ENCODE results near the gene OR2A42.
"Not testable (repeated sequence)": the region's sequence is repeated elsewhere in the genome, so short reads cannot be mapped to it uniquely, and the experiment has no call there.

OR2A42 gene

DNA sequence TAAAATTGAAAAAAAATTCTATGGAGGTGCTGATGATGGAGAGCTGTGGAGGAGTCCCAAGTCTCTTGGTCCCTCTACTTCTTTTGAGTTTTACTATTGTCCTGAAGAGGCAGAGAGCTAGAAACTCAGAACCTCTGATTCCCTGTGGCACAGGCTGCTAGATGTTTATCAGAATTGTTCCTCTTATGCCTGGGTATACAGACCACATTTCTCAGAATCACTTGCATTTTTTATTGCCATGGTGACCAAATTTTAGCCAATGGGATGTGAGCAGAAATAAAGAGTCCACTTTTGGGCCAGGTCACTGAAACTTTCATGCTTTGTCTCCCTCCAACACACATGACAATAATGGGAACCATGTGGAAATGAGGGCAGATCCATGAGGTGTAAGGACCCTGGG is 15.7 kb downstream of the OR2A42 start:
- DNase-seq (ENCODE audit: low read depth in 2 of 3, low spot score in 1 of 3): not testable (repeated sequence)

DNA sequence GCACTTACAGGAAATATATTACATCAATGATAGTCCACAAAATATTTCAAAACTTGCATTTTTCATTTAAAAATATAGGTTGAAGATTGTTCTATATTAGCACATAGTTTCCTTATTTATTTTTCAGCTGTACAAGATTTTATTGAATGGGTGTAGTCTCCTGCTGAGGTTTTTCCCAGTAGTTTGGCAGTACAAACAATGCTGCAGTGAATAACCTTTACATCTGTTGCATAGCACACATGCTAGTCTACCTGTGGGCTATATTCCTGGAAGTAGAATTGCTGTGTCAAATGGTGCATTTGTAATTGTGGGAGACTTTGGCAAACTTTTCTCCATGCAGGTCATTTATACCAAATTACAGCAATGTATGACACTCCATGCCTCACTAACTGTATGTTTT is 18.9 kb downstream of the OR2A42 start:
- not testable (repeated sequence) for DNase-seq (ENCODE audit: low read depth in 2 of 3, low spot score in 1 of 3)

DNA sequence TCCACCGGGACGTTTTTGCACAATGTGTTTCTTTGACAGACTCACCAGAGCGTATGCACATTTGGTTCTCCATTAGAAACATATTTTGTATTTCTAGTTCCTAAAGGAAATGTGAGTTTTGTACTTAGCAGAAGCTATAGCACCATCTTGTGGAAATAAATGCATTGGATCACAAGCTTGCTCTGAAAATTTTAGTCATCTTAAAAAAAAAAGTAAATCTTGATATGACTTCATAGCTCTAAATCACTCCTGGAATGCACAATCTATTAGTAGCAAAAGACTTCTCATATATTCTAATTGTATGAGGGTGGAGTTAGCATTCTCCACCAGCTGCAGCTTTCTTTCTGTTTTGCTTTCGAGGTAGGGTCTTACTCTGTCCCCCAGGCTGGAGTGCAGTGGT is 20.3 kb downstream of the OR2A42 start:
- not testable (repeated sequence) for DNase-seq (ENCODE audit: low read depth in 2 of 3, low spot score in 1 of 3)

DNA sequence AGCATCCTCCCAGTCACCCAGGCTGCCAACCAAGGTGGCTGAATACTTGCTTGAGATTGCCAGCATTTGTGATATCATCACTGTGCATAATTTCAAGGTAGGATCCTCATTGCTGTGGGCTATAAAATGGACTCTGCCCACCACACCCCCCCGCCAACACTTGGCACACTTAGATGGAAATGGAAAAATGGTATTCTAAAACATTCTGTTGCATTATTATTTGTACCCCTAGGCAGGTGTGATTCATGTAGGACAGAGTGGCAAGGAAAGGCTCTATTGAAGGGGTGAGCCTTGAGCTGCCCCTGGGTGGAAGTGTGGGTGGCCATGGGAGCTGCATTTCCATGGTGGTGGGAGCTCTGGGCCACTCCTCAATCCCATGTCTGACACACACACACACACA is 20.8 kb downstream of the OR2A42 start:
- not testable (repeated sequence) for DNase-seq (ENCODE audit: low read depth in 2 of 3, low spot score in 1 of 3)

DNA sequence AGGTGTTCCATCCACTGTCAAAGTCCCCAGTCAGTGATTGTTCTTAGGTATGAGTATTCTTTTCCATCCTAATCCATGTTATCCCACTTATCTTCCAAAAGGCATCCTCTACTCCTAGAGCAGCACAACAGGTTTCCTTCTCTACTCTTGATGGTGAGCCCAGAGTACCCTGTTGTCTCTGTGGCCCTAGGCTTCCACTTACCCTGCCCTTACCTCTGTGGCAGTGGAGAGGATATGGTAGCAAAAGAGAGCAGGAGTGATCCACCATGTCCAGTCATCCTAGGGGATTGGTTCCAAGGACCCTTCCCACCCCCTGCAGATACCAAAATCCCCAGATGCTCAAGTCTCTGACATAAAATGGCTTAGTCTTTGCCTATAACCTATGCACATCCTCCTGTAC is 22.2 kb downstream of the OR2A42 start:
- not testable (repeated sequence) for DNase-seq (ENCODE audit: low read depth in 2 of 3, low spot score in 1 of 3)

- DNase-seq (ENCODE audit: low read depth in 2 of 3, low spot score in 1 of 3): not testable (repeated sequence)
Observed at GRCh38 chr7:144205306-144205705, 34.1 kb downstream of the OR2A42 start.

- DNase-seq (ENCODE audit: low read depth in 2 of 3, low spot score in 1 of 3): not testable (repeated sequence)
Observed at GRCh38 chr7:144203086-144203485, 36.3 kb downstream of the OR2A42 start.

DNA sequence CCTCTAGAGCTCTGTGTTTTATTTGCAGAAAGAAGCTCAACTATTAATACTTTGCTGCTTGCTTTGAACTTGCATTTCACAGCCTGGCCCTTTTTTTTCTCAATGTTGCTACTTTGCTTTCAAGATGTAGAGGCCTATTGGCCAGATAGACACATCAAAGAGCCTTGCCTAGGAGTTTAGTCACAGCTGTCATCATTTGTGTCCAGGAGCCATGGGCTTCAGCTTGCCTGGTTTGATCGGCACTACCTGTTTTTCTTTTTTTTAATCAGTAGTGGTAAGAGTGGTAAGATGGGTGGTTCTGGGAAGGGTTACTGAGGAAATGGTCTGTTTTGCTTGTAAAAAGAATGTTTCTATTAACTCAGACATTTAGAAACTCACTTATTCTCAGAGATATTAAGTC is 37.4 kb downstream of the OR2A42 start:
- not testable (repeated sequence) for DNase-seq (ENCODE audit: low read depth in 2 of 3, low spot score in 1 of 3)

DNA sequence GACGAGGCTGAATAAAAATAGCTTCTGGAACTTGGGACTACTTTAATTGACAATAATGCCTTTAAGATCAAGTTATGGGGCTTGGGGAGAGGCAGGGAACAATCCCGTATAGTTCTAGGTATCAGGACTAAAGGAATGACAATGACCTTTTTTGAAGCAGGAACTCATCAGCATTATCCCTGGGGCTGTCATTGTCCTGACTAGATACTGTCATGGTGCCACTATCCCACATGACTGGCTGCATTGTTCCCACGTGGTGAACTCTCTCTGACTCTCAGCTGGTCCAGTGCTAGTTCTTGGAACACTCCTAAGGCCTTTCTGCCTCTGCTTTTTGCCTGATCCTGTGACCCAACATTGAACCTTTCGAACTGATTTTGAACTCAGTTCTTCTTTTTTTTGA is 40.5 kb downstream of the OR2A42 start:
- not testable (repeated sequence) for DNase-seq (ENCODE audit: low read depth in 2 of 3, low spot score in 1 of 3)

DNA sequence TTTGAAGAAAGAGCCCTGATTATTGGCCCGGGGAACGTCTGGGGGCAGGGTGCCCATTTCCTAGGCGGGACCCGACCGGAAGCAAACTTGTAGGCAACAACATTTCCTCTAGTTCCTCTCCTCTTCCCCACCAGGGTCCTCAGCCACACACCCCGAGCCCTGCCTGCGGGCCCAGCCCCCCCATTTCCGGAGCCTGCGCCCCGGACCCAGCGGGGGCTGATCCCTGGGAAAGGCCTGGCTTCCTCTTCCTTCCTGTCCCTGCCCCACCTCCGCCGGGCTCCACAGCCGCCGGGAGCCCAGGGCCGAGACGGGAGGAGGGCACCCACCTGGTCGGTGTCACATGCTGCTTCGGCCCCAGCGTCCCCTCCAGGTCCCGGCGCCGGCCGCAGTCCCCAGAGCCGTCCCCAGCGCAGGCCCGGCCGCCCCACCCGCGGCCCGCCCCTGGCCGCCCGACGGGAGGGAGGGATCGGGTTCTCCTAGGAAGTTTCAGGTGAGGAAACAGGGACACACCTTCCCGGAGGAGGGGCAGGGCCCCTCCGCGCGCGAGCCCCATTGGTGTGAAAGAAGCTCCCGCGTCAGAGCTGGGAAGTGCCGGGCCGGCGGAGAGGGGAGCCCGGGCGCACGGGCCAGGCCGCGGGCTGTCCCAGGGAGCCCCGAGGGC is 44.1 kb downstream of the OR2A42 start, which contains the start of gene ARHGEF35:
TSS of gene ARHGEF35 (minus strand) at position 622 of the 661 bp plus-strand sequence. CDS start 7,450 bp downstream, outside the sequence.
- DNase-seq (ENCODE audit: low read depth in 2 of 3, low spot score in 1 of 3): not testable (repeated sequence)

DNA sequence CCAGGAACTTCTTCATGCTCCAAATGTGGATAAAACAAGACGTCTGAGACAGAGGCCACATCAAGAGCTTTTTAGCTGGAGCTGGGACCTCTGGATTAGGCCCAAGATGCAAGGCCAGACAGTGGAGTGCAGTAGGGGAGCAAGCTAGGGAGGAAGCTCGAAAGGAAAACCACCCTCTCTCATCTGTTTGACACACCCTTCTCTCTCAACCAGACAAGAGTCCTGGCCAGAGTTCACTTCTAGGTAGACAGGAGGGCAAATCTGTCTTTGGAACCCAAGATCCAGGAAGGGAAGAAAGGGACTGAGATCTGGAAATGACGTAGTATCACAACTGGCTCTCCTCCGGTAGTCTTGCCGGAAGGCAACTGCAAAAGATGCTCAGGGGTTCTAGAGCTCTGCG is 45.0 kb downstream of the OR2A42 start:
- DNase-seq (ENCODE audit: low read depth in 2 of 3, low spot score in 1 of 3): not testable (repeated sequence)

GRCh38 chr7:144193782-144194181 is 45.6 kb downstream of the OR2A42 start:
- not testable (repeated sequence) for DNase-seq (ENCODE audit: low read depth in 2 of 3, low spot score in 1 of 3)

DNA sequence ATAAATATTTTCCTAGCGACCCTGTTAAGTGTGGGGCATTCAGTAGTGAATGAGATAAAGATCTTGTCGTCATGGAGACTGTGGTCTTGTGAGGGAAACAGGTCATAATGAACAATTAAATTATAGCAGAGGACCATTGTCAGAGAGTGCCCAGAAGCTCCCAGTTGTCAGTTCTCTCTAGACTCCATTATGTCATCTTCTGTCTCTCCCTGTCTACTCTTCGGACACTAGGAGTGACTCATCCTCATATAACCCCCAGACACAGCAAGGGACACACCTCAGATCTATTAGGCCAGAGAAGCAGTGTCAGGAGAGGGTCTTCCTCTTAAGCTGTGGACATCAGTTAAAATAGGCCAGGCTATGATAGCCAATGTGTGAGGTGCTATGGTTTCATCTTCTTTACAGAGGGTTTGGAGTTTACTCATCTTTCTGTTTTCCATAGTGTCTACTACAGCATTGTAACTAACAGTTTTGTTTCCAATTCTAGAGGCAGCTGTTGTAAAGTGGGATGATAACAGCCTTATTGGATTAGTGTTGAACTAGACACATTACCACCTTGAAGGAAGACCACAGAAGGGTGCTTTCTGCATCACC is 50.7 kb downstream of the OR2A42 start:
- not testable (repeated sequence) for DNase-seq (ENCODE audit: low read depth in 2 of 3, low spot score in 1 of 3)

- not testable (repeated sequence) for DNase-seq (ENCODE audit: low read depth in 2 of 3, low spot score in 1 of 3)
Observed at GRCh38 chr7:144187848-144188247, 51.6 kb downstream of the OR2A42 start.

- DNase-seq (ENCODE audit: low read depth in 2 of 3, low spot score in 1 of 3): not testable (repeated sequence)
Observed at GRCh38 chr7:144183166-144183565, 56.2 kb downstream of the OR2A42 start, which contains the start of gene CTAGE4. CTAGE4 (plus strand) TSS chr7:144183466; CDS start chr7:144183504, 38 bp downstream.

DNA sequence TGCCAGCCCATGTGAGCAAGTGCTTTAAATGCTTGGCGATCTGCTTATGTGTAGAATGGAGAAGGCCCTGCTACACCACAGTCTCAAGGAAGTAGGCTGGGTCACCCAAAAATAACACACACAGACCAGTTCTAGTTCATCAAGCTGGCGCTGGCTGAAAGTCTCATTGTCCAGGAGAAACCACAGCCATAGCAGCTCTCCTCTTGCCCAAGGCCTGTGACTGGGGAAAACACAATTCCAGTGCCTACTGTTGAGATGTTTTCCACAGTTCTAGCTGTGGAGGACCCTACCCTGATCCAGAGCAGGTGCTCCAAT is 60.3 kb downstream of the OR2A42 start:
- DNase-seq (ENCODE audit: low read depth in 2 of 3, low spot score in 1 of 3): not testable (repeated sequence)

- DNase-seq (ENCODE audit: low read depth in 2 of 3, low spot score in 1 of 3): peak in 2 of 3 donors; percentile 3 to 6
Observed at GRCh38 chr7:144178380-144179164, 60.8 kb downstream of the OR2A42 start.

Measured in stimulated activated CD4-positive, alpha-beta T cell treated with anti-CD3 and anti-CD28 coated beads, Interleukin-12 subunit alpha, Interleukin-12 subunit beta, amount 100 ng/mL, for 48 hours (primary cell).